Hepatocyte (in vitro differentiated cells): ENCODE measurements around the gene PPP1R27. TPM values are rescaled to one million over a fixed set of nuclear protein-coding genes. Genes with fewer than 3 reads are reported as not detected.

Source experiments
- DNase-seq: peaks from one replicate; pipeline ENCODE4 v3.0.0-alpha.2; 2016; ENCODE audit warnings: low spot score
- H2AFZ ChIP-seq: fragments of 200-600 bp; sonication (generic); 2 replicates; pipeline ENCODE4 v1.6.0; 2016; ENCODE audit warnings: antibody characterized with exemption, mild to moderate bottlenecking
- H3K27ac ChIP-seq: fragments of 200-600 bp; sonication (generic); 2 replicates; pipeline ENCODE4 v1.5.1; 2016; ENCODE audit warnings: mild to moderate bottlenecking
- H3K27me3 ChIP-seq: fragments of 200-600 bp; sonication (generic); 2 replicates; pipeline ENCODE4 v1.6.1; 2016
- H3K36me3 ChIP-seq: fragments of 200-600 bp; sonication (generic); replicated peaks from 2 replicates; pipeline ENCODE4 v1.5.1; 2016; ENCODE audit warnings: low read depth; ENCODE audit not compliant: insufficient read depth
- H3K4me1 ChIP-seq: fragments of 200-600 bp; sonication (generic); 2 replicates; pipeline ENCODE4 v1.5.1; 2016; ENCODE audit warnings: mild to moderate bottlenecking, moderate library complexity; ENCODE audit not compliant: insufficient read depth
- H3K4me2 ChIP-seq: fragments of 200-600 bp; sonication (generic); 2 replicates; pipeline ENCODE4 v1.6.0; 2016
- H3K4me3 ChIP-seq: fragments of 200-600 bp; sonication (generic); 2 replicates; pipeline ENCODE4 v1.5.1; 2016; ENCODE audit warnings: mild to moderate bottlenecking
- H3K79me2 ChIP-seq: fragments of 200-600 bp; sonication (generic); 2 replicates; pipeline ENCODE4 v1.6.0; 2017; ENCODE audit warnings: mild to moderate bottlenecking
- H3K9me2 ChIP-seq: fragments of 200-600 bp; sonication (generic); replicated peaks from 2 replicates; pipeline ENCODE4 v1.6.0; 2017; ENCODE audit warnings: mild to moderate bottlenecking; ENCODE audit not compliant: insufficient read depth
- H3K9me3 ChIP-seq: fragments of 200-600 bp; sonication (generic); 2 replicates; pipeline ENCODE4 v1.5.1; 2016; ENCODE audit warnings: low read depth, mild to moderate bottlenecking
- H4K20me1 ChIP-seq: fragments of 200-600 bp; sonication (generic); 2 replicates; pipeline ENCODE4 v1.6.0; 2016; ENCODE audit warnings: mild to moderate bottlenecking; ENCODE audit not compliant: insufficient read depth, poor library complexity, severe bottlenecking
- CTCF ChIP-seq: fragments of 200-600 bp; sonication (generic); IDR thresholded peaks from 2 replicates; pipeline ENCODE4 v1.5.1; 2016; ENCODE audit warnings: antibody characterized with exemption, mild to moderate bottlenecking; ENCODE audit not compliant: poor library complexity
- EZH2 ChIP-seq: fragments of 200-600 bp; sonication (generic); IDR thresholded peaks from 2 replicates; pipeline ENCODE4 v1.6.1; 2016; ENCODE audit warnings: antibody characterized with exemption, mild to moderate bottlenecking, borderline replicate concordance
- EZH2phosphoT487 ChIP-seq: fragments of 200-600 bp; sonication (generic); IDR thresholded peaks from one replicate; pipeline ENCODE4 v1.6.1; 2018; ENCODE audit warnings: antibody characterized with exemption, mild to moderate bottlenecking, low read depth, moderate library complexity; ENCODE audit not compliant: unreplicated experiment, severe bottlenecking
- WGBS: methylation state at CpG from one replicate; pipeline ENCODE4 v1.1.6; 2016; ENCODE audit warnings: low lambda C conversion rate; ENCODE audit errors: missing lambda C conversion rate; 5-methylcytosine and 5-hydroxymethylcytosine counted together
- polyA plus RNA-seq: library from polyadenylated mRNA; unstranded; fragments of >200 nt; fragmentation: Nextera tagmentation; extraction: Ambion mirVana; gene quantifications from 2 replicates; pipeline ENCODE4 v1.2.1, GENCODE V29; 2016
- total RNA-seq: library from RNA; depleted of rRNA; stranded (reverse); fragments of >200 nt; gene quantifications from 2 replicates; pipeline ENCODE4 v1.2.3, GENCODE V29; 2014

Gene PPP1R27
- total RNA-seq = not detected in 2 replicates
- 0.56 and 0.72 TPM in 2 replicates for polyA plus RNA-seq

GRCh38 chr17:81834831-81835267 is at the start of gene PPP1R27:
Gene PPP1R27 (minus strand): TSS chr17:81835050. CDS start chr17:81834953, 97 bp downstream.
- Histone ChIP-seq H3K36me3 (no peaks in the 10 kb centered on the region), H3K4me3 (peak within 1 kb of the TSS; percentile 50), H2AFZ (peak within 1 kb of the TSS; percentile 32)

GRCh38 chr17:81884520-81884919 is 49.7 kb upstream of the PPP1R27 start:
- H3K4me3 ChIP-seq = no peak overlapping the region
- H3K4me2 ChIP-seq = no peak overlapping the region
- no peaks in the 10 kb centered on the region for H3K9me2 ChIP-seq
- H3K79me2 ChIP-seq = peaks cover 24% of the 10 kb centered on the region
- H3K9me3 ChIP-seq = no peaks in the 10 kb centered on the region
- TF ChIP-seq CTCF = no peak
- no peak for TF ChIP-seq EZH2phosphoT487
- no peak for TF ChIP-seq EZH2
- no peak for DNase-seq
- WGBS = 95% methylated on average over 11 of the region's 11 CpGs
- no peak overlapping the region for H2AFZ ChIP-seq
- H4K20me1 ChIP-seq = no peaks in the 10 kb centered on the region
- no peaks in the 10 kb centered on the region for H3K4me1 ChIP-seq
- no peak overlapping the region for H3K27ac ChIP-seq
- H3K36me3 ChIP-seq = peaks cover 5% of the 10 kb centered on the region
- no peaks in the 10 kb centered on the region for H3K27me3 ChIP-seq

More at GRCh38 chr17:81834831-81835267, at the start of gene PPP1R27:
- WGBS = 98% methylated on average over 20 of the region's 26 CpGs
- H3K27me3 ChIP-seq = no peaks in the 10 kb centered on the region
- H3K79me2 ChIP-seq = peaks cover 32% of the 10 kb centered on the region
- H3K4me2 ChIP-seq = peak within 1 kb of the TSS; percentile 97
- no peaks in the 10 kb centered on the region for H3K9me3 ChIP-seq
- no peaks in the 10 kb centered on the region for H4K20me1 ChIP-seq
- H3K4me1 ChIP-seq = peaks cover 21% of the 10 kb centered on the region
- peak within 1 kb of the TSS; percentile 96 for H3K27ac ChIP-seq
- TF ChIP-seq EZH2 = no peak
- TF ChIP-seq CTCF = no peak
- TF ChIP-seq EZH2phosphoT487 = no peak
- no peaks in the 10 kb centered on the region for H3K9me2 ChIP-seq
- DNase-seq = no peak

GRCh38 chr17:81879121-81879520 is 44.3 kb upstream of the PPP1R27 start:
- Histone ChIP-seq H3K79me2 (no peaks in the 10 kb centered on the region), H3K4me1 (no peaks in the 10 kb centered on the region), H2AFZ (no peak overlapping the region), H3K27me3 (no peaks in the 10 kb centered on the region), H4K20me1 (no peaks in the 10 kb centered on the region), H3K36me3 (peaks cover 7% of the 10 kb centered on the region), H3K9me3 (no peaks in the 10 kb centered on the region), H3K4me3 (no peak overlapping the region), H3K4me2 (no peak overlapping the region), H3K27ac (no peak overlapping the region), H3K9me2 (no peaks in the 10 kb centered on the region)
- 93% methylated on average over 5 of the region's 5 CpGs for WGBS
- no peak for DNase-seq
- TF ChIP-seq EZH2phosphoT487 = no peak
- TF ChIP-seq EZH2 = no peak
- TF ChIP-seq CTCF = no peak

GRCh38 chr17:81878294-81878693 is 43.4 kb upstream of the PPP1R27 start:
- H3K27ac ChIP-seq = no peak overlapping the region
- 96% methylated on average over 3 of the region's 3 CpGs for WGBS
- H3K36me3 ChIP-seq = peaks cover 7% of the 10 kb centered on the region
- no peaks in the 10 kb centered on the region for H3K9me3 ChIP-seq
- no peak overlapping the region for H3K4me3 ChIP-seq
- no peak overlapping the region for H3K4me2 ChIP-seq
- H3K9me2 ChIP-seq = no peaks in the 10 kb centered on the region
- no peaks in the 10 kb centered on the region for H4K20me1 ChIP-seq
- no peaks in the 10 kb centered on the region for H3K27me3 ChIP-seq
- no peak overlapping the region for H2AFZ ChIP-seq
- TF ChIP-seq EZH2 (no peak), EZH2phosphoT487 (no peak), CTCF (no peak)
- DNase-seq = no peak
- peaks cover 3% of the 10 kb centered on the region for H3K79me2 ChIP-seq
- H3K4me1 ChIP-seq = no peaks in the 10 kb centered on the region
